Activated CD8-positive, alpha-beta T cell treated with anti-CD3 and anti-CD28 coated beads for 36 hours (primary cell): Measurements from ENCODE around the gene HTR3A. TPM values are rescaled to one million over a fixed set of nuclear protein-coding genes. Genes with fewer than 3 reads are reported as not detected.
A peak's percentile ranks its signal among the peaks of the same experiment; 100 is the strongest.

ENCODE experiments used
- ATAC-seq: fragments of 200-7000 bp; cut with Tn5 transposase; one replicate; pipeline ENCODE4 v1.10.0; 2021; ENCODE audit warnings: mild to moderate bottlenecking, moderate library complexity
- CTCF ChIA-PET: fragments of 350-600 bp; sonication (Branson Sonifier 250); formaldehyde crosslinking; loops from one replicate; lab custom pipeline; 2021; ENCODE audit warnings: antibody characterized with exemption; lab: Charles Lee
- POLR2A ChIA-PET: fragments of 350-600 bp; sonication (Branson Sonifier 250); formaldehyde crosslinking; loops from one replicate; lab custom pipeline; 2021; ENCODE audit warnings: antibody characterized with exemption; lab: Charles Lee
- DNase-seq: peaks from one replicate; pipeline ENCODE4 v3.0.0-alpha.2; 2020
- H3K27ac Mint-ChIP-seq: one replicate; pipeline ENCODE4 v1.8.0; 2021; ENCODE audit warnings: mild to moderate bottlenecking, mixed read lengths
- H3K27me3 Mint-ChIP-seq: one replicate; pipeline ENCODE4 v1.8.0; 2021; ENCODE audit warnings: mixed read lengths
- H3K36me3 Mint-ChIP-seq: one replicate; pipeline ENCODE4 v1.8.0; 2021; ENCODE audit warnings: low read depth, mixed read lengths
- H3K4me1 Mint-ChIP-seq: one replicate; pipeline ENCODE4 v1.8.0; 2021; ENCODE audit warnings: low read depth, mixed read lengths
- H3K4me3 Mint-ChIP-seq: one replicate; pipeline ENCODE4 v1.8.0; 2021; ENCODE audit warnings: mild to moderate bottlenecking, moderate library complexity, mixed read lengths
- H3K9me3 Mint-ChIP-seq: one replicate; pipeline ENCODE4 v1.8.0; 2021; ENCODE audit warnings: mixed read lengths
- intact Hi-C: fragments of 100-400 bp; cut with micrococcal nuclease; formaldehyde crosslinking; loops from one replicate; pipeline ENCODE4 v1.10.0; 2022
- total RNA-seq, 2 experiments: library from RNA; stranded (reverse); gene quantifications; one replicate each; pipeline ENCODE4 v1.2.3, GENCODE V29; 2021
- TF ChIP-seq, protein P1 (sequence below): fragments of 200-600 bp; IDR thresholded peaks from one replicate; pipeline ENCODE4 v1.8.0; 2022; ENCODE audit warnings: antibody characterized with exemption, mild to moderate bottlenecking

Gene HTR3A
- total RNA-seq, 2 experiments from 2014 or later, result not detected

DNA sequence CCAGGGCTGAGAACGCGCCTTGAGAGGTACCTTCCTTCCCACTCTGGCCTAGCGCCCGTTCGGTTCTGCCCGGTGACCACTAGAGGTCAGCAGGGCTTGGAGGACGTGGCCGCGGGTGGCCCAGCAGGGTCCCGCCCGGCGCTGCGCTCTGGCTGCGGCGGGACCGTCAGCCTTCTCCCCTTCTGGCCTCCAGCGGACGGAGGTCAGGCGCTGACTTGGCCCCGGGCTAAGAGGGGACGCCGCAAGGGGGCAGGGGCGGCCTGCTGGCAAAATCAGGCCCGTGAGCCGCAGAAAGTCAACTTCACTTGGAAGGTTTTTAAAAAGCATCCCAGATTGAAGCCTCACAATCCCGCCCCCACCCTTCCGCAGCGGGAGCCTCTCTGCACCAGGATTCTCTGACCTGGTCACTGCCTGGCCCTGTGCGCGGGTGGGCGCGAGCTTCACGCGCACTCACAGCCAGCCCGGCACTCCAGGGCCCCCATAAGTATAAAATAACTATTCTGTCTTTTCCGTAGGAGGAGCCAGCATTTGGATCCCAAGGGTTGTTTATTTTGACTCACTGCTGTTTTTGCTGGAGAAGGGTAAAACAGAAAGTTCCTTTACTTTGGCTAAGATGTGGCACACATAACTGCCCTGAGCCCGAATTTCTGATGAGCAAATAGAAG is 61.4 kb downstream of the HTR3A start:
- CTCF ChIA-PET, result interaction anchor here (0.7 to 15.5 kb wide), 14 partner anchors 11 to 233 kb away, joined by 3 to 210 read pairs (median 4); no protein-coding TSS in a partner anchor
- Mint-ChIP-seq H3K36me3 (no peaks in the 10 kb centered on the region), H3K27ac (no peak overlapping the region), H3K4me1 (no peaks in the 10 kb centered on the region), H3K4me3 (no peak overlapping the region), H3K9me3 (no peaks in the 10 kb centered on the region), H3K27me3 (no peaks in the 10 kb centered on the region)
- TF ChIP-seq, protein P1, sequence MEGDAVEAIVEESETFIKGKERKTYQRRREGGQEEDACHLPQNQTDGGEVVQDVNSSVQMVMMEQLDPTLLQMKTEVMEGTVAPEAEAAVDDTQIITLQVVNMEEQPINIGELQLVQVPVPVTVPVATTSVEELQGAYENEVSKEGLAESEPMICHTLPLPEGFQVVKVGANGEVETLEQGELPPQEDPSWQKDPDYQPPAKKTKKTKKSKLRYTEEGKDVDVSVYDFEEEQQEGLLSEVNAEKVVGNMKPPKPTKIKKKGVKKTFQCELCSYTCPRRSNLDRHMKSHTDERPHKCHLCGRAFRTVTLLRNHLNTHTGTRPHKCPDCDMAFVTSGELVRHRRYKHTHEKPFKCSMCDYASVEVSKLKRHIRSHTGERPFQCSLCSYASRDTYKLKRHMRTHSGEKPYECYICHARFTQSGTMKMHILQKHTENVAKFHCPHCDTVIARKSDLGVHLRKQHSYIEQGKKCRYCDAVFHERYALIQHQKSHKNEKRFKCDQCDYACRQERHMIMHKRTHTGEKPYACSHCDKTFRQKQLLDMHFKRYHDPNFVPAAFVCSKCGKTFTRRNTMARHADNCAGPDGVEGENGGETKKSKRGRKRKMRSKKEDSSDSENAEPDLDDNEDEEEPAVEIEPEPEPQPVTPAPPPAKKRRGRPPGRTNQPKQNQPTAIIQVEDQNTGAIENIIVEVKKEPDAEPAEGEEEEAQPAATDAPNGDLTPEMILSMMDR, result peak; percentile 68
- POLR2A ChIA-PET, result interaction anchor here (0.6 kb wide), 1 partner anchor 228 kb away, joined by 3 read pairs; no protein-coding TSS in a partner anchor
- intact Hi-C loops, result loop anchor here (2.0 kb wide), 1 partner anchor 225 kb away; no protein-coding TSS in a partner anchor
- DNase-seq (peak; percentile 58), ATAC-seq (peak; percentile 91)

DNA sequence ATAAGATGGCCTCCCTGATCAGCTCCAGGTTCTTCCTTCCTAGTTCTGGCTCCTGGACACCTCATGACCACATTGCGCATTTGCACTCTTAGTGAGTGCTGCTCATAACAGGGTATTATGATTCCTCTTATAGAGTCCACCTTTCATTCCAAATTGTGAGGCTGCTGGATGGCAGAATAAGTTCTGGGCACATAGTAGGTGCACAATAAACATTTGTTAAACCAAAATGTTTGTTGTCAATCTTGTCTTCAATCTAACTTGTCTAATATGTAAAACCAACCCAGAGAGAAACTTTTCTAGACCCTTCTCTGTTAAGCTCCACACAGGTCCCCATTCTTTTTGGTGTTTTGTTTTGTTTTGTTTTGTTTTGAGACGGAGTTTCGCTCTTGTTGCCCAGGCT is 62.0 kb downstream of the HTR3A start:
- no peaks in the 10 kb centered on the region for H3K9me3 Mint-ChIP-seq
- no peak overlapping the region for H3K27ac Mint-ChIP-seq
- H3K4me3 Mint-ChIP-seq, result no peak overlapping the region
- ChIA-PET CTCF (interaction anchor here (0.7 to 15.5 kb wide), 4 partner anchors 10 to 225 kb away, joined by 3 to 210 read pairs (median 4); no protein-coding TSS in a partner anchor), POLR2A (interaction anchor here (1.3 kb wide), 1 partner anchor 146 kb away, joined by 3 read pairs; no protein-coding TSS in a partner anchor)
- ATAC-seq (no peak), DNase-seq (no peak)
- intact Hi-C loops, result loop anchor here (2.0 kb wide), 1 partner anchor 224 kb away; no protein-coding TSS in a partner anchor
- H3K27me3 Mint-ChIP-seq, result no peaks in the 10 kb centered on the region
- H3K4me1 Mint-ChIP-seq, result no peaks in the 10 kb centered on the region
- H3K36me3 Mint-ChIP-seq, result no peaks in the 10 kb centered on the region
- TF ChIP-seq, protein P1, result no peak

DNA sequence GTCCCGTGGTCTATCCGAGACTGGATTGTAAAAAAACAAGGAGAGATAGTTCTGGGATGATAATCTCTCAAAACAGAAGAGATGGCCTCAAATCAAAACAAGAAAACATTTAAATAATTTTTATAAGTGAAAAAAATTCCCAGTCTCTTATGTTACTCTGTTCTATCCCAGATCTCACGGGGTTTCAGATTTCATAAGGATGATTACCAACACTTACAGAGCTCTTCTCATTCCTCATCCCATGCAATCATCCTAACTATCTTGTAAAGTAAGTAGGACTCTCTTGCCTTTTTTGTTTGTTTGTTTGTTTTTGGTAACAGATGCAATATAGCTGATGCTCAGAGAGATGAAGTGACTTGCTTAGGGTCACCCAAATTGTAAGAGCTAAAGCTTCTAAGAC is 64.6 kb downstream of the HTR3A start:
- TF ChIP-seq, protein P1, result no peak
- ChIA-PET CTCF (interaction anchor here (0.9 to 15.5 kb wide), 5 partner anchors 10 to 222 kb away, joined by 3 to 210 read pairs (median 4); no protein-coding TSS in a partner anchor), POLR2A (no interaction called here)
- DNase-seq (no peak), ATAC-seq (no peak)
- Mint-ChIP-seq H3K27me3 (no peaks in the 10 kb centered on the region), H3K4me3 (no peak overlapping the region), H3K36me3 (no peaks in the 10 kb centered on the region), H3K9me3 (no peaks in the 10 kb centered on the region), H3K4me1 (peaks cover 3% of the 10 kb centered on the region), H3K27ac (no peak overlapping the region)
- intact Hi-C loops, result no loop called here

Other genes starting within 250 kb of the HTR3A start
- gene ZW10, start 201.4 kb upstream of the HTR3A start, total RNA-seq, result 10 to 100 TPM; 15.2 to 15.5 TPM
- gene CLDN25, start 195.3 kb upstream of the HTR3A start, total RNA-seq, result not detected
- gene USP28, start 99.5 kb upstream of the HTR3A start, total RNA-seq, result 10 to 100 TPM; 40.3 to 41.9 TPM
- gene HTR3B, start 70.3 kb upstream of the HTR3A start, total RNA-seq, result not detected
- 10 to 100 TPM in 1 of 2 experiments, 1 to 10 TPM in 1; 9.5 to 10.1 TPM for gene ZBTB16, start 84.6 kb downstream of the HTR3A start, total RNA-seq